Measurements from ENCODE around the gene PDZRN3.

- TF ChIP-seq CTCF (IDR thresholded peaks at IDR 0.05): no peak
- no peak for TF ChIP-seq EZH2 (IDR thresholded peaks at IDR 0.05)
- TF ChIP-seq EZH2phosphoT487 (IDR thresholded peaks at IDR 0.05): no peak
These were observed 198.1 kb downstream of the PDZRN3 start for GRCh38 chr3:73426606-73427005.
